ENCODE data around the gene NXPE3.

The NXPE3 gene

DNA sequence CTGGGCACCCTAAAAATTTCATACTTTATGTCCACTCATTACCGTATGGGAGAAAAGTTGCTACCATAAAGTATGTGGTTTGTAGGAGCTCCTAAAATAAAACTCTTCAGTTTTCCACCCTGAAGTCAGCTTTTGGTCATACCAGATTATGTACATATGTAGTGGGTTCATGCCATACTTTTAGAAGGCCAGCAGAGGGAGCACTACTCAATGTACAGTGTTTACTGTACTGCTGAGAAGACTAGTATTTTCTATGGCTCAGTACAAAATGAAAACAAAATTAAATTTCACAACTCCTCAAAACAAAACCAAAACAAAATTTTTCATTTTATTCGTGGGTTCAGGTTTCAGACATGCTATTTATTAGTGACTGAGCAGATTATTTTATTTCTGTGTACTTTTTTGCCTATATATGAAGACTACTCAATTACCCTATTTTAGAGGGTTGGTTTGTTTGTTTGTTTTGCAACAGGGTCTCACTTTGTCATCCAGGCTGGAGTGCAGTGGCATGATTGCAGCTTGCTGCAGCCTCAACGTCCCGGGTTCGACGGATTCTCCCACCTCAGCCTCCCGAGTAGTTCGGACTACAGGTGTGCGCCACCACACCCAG, 24.3 kb downstream of the NXPE3 start:
- ATAC-seq: peak; percentile 97 to 98

DNA sequence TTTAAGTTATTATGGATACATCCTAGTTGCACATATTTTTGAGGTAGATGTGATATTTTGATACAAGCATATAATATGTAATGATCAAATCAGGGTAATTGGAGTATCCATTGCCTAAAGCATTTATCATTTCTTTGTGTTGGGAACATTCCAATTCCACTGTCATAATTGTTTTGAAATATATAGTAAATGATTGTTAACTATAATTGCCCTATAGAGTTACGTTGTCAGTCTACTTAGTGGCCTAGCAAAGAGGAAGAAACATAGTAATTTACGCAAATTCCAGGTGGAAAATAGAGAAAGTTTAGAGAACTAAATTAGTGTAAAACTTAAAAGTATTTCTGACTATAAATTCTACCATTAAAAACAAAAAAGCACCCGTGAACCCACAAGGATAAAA, 24.9 kb downstream of the NXPE3 start:
- ATAC-seq: no peak

DNA sequence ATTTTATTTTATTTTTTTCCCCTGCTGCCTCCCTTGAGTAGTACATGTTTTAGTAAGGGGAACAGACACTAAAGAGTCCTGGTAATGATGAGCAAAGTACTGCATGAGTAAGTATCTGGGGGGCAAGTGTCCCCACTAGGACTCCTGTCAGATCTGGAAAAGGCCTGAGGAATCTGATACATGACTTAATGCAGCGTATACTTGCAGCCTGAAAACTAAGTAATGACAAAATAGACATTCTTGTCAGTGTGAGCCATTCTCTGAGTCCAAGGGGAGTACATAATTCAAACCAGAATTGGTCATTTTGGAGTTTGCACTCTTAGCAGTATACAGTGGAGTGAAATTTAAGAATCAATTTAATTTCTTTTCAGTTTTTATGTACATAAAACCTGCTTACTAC, 27.5 kb downstream of the NXPE3 start:
- no peak for ATAC-seq

DNA sequence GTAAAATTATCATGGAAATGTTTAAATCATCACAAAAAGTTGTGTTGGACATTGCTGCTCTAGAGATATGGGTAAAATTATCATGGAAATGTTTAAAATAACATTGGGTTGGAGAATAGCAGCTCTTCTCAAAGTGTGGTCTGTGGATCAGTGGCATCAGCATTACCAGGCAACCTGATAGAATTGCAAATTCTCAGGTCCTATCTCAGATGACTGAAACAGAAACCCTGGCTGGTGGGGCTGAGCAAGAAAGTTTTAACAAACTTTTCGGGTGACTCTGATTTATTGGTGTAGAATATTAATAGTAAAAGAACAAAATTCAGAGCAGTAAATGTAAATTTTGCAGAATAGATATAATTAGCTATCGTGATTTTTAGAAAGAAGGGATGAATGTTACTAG, 28.9 kb downstream of the NXPE3 start:
- peak in 1 of 2 donors; percentile 26 for ATAC-seq

DNA sequence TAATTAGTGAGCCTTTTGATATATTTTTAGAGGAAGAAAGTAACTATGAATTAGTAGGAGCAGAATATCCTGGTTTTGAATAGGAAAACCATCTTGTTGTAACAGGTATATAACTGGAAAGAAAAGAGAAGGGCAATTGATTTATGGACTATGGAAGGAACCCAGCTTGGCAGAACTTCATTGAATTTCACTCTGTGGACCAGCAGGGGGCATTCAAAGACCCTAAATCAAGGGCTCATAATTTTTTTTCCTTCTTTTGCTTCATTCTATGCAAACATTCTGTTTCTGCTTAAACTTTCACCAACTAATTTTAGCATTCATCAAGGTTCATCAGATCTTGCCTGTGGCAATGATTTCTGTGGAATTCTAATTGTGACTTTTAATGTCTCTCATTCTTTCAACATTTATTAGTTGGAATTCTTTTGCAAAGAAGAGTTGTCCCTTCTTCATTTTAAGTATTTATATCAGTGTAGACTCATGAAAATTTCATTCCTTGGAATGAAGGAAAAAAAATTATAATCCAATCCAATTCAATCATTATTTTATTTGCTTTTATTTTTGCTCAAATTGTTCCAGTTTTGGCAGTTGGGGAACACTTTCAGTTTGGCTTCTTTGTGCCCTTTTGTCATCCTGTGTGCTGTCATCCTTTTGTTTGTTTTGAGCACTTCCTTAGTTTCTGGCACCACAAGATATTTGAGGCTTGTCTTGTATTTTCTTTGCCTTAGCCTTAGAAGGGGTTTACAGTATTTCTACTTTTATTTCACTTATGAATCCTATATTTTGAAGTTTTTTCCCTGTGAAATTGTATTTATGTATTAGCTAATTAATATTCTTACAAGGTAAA, 30.4 kb downstream of the NXPE3 start:
- peak in 1 of 2 donors; percentile 30 for ATAC-seq

DNA sequence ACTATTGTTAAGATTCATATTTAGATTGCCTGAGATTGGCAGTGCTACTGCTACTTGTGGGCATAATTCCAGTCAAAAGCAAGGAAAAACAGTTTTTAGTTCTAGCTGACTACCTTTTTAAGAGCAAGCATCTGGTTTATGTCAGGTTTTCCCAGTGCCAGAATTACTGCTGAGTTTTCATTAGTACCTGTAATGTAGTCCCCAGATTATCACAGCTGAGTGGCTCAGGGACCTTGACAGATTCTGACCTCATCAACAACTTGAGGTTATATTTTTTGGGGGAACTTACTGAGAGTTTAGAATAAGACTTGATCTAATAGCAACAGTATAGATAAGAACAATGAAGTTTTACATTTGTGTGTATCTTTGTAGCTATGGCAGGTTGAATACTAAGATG, 31.0 kb downstream of the NXPE3 start:
- ATAC-seq: no peak

DNA sequence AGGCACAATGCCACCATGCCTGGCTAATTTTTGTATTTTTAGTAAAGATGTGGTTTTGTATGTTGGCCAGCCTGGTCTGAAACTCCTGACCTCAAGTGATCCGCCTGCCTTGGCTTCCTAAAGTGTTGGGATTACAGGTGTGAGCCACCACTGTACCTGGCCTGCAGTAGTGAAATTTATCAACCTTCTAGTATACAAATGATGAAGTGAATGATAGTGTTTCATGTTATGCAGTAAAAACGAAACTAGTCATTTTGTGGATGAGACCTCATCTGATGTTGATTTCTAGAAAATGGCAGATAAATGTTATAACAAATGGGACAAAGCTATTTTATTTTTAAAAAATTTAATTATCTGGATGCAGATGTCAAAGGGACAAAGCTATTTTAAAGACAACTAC, 32.9 kb downstream of the NXPE3 start:
- ATAC-seq: peak in 1 of 2 donors; percentile 27

DNA sequence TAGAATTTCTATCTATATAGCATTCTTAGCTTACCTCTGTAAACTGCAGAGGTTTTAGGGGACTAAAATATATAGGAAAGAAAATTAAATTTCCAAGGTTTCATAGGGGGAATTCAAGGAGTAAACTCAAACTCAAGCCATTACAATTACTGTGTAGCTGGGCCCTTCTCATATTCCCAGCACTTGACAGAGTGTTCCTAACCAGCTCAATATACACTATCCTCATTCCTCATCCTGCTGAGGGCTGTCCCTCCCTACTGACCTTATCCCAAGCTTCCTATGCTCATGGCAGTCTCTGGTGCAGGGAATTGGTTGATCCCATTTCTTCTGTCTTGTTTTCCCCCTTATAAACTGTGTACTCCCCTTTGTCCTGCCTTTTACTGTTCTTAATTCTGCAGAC, 33.9 kb downstream of the NXPE3 start:
- ATAC-seq: no peak

DNA sequence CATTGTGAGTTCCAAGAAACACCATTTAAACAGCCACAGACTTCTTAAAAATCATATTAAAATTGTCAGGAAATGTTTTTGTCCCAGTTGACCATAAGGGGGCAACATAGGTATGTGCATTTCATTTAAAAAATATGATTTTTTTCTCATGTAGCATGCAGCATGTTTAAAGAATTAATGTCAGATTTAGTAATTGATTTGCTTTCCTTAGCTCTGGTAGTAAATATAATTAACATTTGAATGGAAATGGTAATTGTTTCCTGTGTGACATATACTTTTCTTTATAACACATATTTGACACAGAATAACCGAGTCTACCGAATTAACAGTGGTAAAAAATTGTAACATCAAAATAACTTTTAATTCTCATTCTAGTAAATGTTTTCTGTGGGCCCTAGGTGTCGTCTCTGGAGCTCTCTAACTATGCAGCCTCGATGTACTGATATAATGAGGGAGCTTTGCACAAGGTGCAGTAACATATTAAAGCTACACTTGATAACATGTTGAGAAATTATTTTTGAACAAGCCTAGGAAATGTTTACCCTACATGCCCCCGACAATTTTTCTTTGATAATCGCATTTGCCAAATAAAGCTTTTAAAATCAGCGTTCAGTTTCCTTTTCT, 34.9 kb downstream of the NXPE3 start:
- ATAC-seq: no peak

DNA sequence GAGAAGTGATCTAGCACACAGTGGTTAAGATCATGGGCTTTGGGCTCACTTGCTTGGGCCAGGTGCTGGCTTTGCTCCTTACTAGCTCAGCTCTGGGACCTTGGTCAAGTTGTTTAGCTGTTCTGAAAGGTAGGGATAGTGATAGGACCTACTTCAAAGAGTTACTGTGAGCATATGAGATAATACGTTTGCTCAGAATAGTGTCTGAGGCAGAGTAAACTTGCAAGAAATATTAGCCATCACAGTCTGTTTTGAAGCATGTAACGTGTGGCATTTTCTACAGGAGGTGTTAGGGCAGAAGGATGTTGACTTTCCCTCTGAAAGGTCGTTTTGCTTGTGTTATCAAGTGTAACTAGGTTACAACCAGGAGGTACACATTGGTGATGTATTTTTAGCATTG, 35.8 kb downstream of the NXPE3 start:
- peak; percentile 21 to 22 for ATAC-seq

DNA sequence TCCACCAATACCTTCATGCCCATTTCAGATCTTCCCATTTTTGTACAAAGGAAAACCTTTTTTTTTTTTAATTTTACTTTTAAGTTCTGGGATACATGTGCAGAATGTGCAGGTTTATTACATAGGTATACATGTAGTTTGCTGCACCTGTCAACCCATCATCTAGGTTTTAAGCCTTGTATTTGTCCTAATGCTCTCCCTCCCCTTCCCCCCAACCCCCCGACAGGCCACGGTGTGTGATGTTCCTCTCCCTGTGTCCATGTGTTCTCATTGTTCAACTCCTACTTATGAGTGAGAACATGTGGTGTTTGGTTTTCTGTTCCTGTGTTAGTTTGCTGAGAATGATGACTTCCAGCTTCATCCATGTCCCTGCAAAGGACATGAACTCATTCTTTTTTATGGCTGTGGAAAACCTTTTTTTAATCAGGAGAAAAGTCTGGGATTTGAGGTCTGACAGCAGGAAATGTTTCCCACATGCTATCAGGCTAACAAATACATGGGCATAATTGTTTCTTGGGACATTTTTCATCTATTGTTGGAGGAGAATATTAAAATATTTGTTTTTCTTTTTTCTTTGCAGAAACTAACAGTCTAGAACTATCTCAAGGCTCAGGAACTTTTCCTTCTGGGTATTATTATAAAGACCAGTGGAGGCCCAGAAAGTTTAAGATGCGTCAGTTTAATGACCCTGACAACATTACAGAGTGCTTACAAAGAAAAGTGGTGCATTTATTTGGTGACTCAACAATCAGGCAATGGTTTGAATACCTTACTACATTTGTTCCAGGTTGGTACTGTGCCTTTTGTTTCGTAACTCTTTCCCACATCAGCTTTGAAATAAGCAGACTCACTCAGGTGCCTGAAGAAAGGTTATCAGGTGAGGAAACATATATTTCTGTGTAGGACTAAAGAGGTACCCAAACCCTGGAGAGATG, 37.5 kb downstream of the NXPE3 start:
- no peak for ATAC-seq

DNA sequence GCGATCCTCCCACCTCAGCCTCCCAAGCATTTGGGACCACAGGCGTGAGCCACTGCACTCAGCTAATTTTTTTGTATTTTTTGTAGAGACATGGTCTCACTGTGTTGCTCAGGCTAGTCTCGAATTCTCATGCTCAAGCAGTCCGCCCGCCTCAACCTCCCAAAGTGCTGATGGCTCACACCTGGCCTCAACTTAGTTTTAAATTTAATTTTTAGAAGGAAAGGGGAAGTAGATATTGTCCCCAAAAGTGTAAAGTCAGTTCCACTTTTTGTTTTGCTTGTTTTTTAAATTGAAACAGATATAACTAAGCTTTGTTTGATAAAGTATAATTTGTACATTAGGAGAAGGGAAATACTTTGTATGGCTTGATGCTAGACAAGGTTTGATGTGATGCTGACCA, 39.0 kb downstream of the NXPE3 start:
- no peak for ATAC-seq

DNA sequence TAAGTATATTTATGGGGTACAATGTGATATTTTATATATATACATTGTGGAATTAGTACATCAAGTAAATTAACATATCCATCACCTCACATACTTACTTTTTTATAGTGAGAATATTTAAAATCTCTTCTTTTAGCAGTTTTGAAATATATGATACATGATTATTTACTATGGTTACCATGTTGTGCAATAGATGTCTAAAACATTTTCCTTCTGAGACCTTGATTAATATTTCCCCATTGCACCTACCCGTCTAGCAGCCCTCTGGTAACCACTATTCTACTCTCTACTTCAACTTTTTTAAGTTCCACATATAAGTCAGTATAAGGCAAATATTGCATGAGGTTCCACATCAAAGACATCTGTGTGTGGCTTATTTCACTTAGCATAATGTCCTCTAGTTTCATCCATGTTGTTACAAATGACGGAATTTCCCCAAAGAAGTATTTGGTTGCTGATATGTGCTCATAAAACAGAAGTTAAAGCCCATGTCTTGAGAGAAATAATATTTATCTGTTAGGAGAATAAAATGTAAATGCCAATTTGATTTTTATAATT, 40.7 kb downstream of the NXPE3 start:
- peak; percentile 65 to 75 for ATAC-seq

DNA sequence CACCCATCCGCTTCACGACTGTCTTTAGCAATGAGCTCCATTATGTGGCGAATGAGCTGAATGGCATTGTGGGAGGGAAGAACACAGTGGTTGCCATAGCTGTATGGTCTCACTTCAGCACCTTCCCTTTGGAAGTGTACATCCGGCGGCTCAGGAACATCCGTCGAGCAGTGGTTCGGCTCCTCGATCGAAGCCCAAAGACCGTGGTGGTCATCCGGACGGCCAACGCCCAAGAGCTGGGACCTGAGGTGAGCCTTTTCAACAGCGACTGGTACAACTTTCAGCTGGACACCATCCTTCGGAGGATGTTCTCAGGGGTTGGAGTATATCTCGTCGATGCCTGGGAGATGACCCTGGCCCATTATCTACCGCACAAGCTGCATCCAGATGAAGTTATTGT, 42.5 kb downstream of the NXPE3 start:
- ATAC-seq: no peak

DNA sequence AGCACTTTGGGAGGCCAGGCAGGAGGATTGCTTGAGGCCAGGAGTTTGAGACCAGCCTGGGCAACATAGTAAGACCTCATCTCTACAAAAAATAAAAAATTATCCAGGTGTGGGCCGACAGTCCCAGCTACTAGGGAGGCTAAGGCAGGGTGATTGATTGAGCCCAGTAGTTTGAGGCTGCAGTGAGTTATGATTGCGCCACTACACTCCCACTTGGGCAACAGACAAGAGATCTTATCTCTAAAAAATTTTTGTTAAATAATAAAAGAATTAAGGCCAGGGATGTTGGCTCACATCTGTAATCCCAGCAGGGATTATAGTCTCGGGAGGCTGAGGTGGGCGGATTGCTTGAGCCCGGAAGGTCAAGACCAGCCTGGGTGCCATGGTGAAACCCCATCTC, 44.5 kb downstream of the NXPE3 start:
- ATAC-seq: no peak

DNA sequence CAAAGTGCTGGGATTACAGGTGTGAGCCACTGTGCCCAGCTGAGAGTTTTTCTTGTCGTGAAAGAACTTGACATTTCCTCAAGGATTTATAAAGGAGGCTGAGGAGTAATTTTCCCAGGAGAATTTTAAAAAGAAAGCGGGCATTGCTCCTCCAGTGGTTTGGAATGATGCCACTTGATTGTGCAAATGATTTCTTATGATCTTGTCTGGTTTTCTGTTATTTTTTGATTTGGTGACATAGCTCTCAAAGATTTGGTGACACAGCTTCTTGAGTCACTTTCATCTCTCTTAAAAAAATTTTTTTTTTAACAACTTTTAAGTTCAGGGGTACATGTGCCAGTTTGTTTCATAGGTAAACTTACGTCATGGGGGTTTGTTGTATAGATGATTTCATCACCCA, 45.7 kb downstream of the NXPE3 start:
- ATAC-seq: no peak

DNA sequence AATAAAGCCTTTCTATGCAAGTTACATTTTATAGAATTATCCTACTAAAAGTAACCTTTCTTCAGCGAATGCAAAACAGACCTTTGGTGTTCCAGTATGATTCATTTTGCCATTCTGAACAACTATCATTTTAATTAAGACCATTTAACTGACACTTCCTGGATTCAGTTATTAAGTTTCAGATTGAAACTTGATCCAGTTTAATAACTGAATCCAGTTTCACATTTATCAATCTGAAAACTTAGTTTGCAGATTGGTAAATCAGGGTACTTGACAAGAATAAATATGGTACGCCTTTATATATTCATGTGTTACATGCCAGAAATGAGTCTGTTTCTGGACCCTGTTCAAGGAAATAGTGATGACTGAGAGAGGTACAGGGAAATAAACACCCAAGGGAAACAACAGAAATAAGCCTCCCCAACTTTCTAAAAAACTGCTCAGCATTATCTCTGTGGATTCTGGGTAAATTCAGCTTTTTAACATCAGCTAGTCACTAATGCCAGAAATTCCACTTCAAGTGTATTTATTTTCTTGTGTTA, 47.0 kb downstream of the NXPE3 start:
- peak in 1 of 2 donors; percentile 14 for ATAC-seq

DNA sequence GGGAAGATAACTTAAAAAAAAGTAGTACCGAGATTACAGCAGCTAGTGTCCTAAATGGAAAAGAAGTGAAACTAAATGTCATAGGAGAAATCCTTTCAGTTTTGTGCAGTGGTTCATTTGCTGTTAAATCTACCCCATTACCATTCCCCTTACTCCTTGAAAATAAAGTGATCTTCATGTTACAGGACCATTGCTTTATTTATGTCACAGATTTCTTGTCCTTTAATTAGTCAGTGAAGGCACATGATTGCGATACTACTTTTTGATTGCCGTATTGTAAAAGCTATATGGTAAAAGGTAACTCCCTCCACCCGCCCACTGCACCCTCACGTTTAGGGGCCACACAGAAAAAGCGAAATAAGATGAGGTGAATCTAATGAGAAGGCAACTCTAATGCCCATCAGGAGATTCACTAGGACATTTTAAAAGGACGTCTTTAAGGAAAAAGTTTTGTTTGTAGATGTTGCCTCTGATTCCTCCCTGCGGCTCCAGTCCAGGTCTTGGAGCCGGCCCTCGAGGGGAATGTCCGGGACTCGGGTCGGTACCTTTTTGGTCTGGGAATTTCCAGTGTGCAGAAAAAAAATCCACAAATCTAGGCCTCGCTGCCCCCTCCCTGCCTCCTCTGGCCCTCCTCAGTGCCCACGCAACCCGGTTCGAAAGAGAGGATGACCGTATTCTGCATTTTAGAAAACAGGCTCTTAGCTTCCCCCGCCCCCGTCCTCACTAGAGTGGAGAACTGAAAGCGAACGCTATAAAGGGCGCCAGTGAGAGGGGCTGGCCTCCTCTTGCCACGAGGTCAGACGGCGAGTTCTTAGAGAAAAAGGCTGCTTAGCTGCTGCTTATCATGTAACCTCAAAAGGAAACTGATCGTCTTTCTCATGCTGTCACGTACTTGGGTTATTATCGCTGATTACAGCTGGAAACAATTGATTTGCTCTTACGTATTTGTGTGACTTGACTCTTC, 48.5 kb downstream of the NXPE3 start:
- peak; percentile 88 to 89 for ATAC-seq

DNA sequence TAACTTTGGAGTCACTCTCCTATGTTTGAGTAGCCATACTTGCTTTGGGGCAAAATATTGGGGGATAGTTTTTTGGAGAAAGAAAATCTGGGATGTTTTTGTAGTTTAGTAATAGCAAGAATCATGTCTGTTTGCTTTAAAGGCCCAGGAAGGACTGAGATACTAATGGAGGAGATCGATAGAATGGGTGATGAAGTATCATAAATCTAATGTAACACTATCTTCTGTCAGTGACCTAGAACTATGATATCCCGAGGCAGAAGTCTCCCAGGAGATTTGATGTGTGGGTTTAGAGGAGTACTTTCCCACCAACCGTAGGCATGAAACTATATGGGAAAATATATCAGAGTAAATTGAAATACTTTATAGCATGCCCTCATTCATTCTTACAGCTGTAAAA, 49.3 kb downstream of the NXPE3 start:
- ATAC-seq: no peak

DNA sequence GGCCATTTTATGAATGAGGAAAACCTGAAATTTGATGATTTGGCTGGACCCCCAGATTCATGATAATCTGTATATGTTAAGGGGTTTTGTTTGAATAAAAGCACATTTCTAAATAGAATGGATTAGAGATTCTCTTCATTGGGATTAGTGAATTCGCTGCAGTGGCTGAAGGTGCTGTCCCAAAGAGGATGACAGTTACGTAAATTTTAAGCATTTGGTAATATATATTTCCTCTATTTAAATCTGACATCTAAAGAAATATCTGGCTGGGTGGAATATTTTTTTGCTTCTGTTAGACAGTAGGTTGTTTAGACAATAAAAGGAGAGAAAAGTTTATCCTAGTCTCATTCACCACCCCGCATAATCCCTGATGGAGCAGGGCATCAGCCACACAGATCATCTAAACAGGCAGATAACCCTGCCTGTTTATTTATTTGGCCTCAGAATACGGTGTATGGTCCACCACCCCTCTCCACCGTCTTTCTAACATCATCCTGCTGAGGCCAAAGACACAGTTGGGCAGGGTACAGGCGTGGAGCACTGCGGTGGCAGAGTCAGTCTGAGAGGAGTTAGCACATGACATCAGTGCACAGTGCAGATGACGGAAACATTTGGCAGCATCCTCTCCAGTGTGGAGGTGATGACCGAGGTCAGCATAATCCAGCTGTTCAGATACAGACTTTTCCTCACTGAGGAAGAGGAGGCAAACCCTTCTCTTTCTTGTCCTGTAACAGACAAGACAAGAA, 49.9 kb downstream of the NXPE3 start:
- ATAC-seq: peak; percentile 61 to 64

Data from activated CD4-positive, CD25-positive, alpha-beta regulatory T cell treated with anti-CD3 and anti-CD28 coated beads, Interleukin-2, amount 50 U/mL, for 24 hours (primary cell).